A549 (cell line): ENCODE results near the gene IL17RA. TPM values are rescaled to one million over a fixed set of nuclear protein-coding genes. Genes with fewer than 3 reads are reported as not detected.

ENCODE experiments used
- ATAC-seq, 2 experiments: fragments of 200-7000 bp in 1 of 2; fragments of >200 bp in 1 of 2; cut with Nextera tagmentation in 1 of 2; cut with Tn5 transposase in 1 of 2; 3 replicates each; pipeline versions ENCODE4 v1.8.0 to v1.9.1; 2018 to 2020; ENCODE audit warnings: mild to moderate bottlenecking in 1 of 2, moderate library complexity in 1 of 2
- CTCF ChIA-PET: fragments of 300-600 bp; sonication (Branson Sonifier 250); formaldehyde crosslinking; extraction: SDS; loops from one replicate; lab custom pipeline; 2021; ENCODE audit warnings: antibody characterized with exemption, inconsistent platforms; lab: Yijun Ruan, JAX
- POLR2A ChIA-PET: fragments of 350-600 bp; formaldehyde crosslinking; extraction: SDS; loops from one replicate; lab custom pipeline; 2021; ENCODE audit warnings: antibody characterized with exemption, inconsistent platforms; lab: Yijun Ruan, JAX
- DNase-seq, 2 experiments: peaks; one replicate each; pipeline versions ENCODE4 v3.0.0 to v3.0.0-alpha.2; 2011 to 2016; ENCODE audit warnings: low read depth in 1 of 2, low spot score in 1 of 2
- FAIRE-seq: peaks from 2 replicates; lab custom pipeline; 2011; peaks lifted over from hg19 to GRCh38; lab: Jason Lieb, UNC
- H3K27ac ChIP-seq, 2 experiments: fragments of >200 bp; sonication (Bioruptor Twin); formaldehyde crosslinking; 3 replicates each; pipeline ENCODE4 v1.5.1; 2016 to 2017
- H3K4me1 ChIP-seq: fragments of >200 bp; sonication (Bioruptor Twin); formaldehyde crosslinking; 3 replicates; pipeline ENCODE4 v1.6.1; 2016
- H3K4me2 ChIP-seq: fragments of >200 bp; sonication (Bioruptor Twin); formaldehyde crosslinking; 3 replicates; pipeline ENCODE4 v1.6.1; 2016
- H3K4me3 ChIP-seq: fragments of >200 bp; sonication (Bioruptor Twin); formaldehyde crosslinking; 3 replicates; pipeline ENCODE4 v1.5.1; 2016
- H3K9me3 ChIP-seq: fragments of >200 bp; sonication (Bioruptor Twin); formaldehyde crosslinking; 3 replicates; pipeline ENCODE4 v1.6.1; 2016
- CTCF ChIP-seq: fragments of >200 bp; sonication (Bioruptor Twin); formaldehyde crosslinking; IDR thresholded peaks from 3 replicates; pipeline ENCODE4 v1.5.1; 2016
- JUNB ChIP-seq: fragments of >200 bp; sonication (Bioruptor Twin); formaldehyde crosslinking; IDR thresholded peaks from 2 replicates; pipeline ENCODE4 v1.6.1; 2016
- MYC ChIP-seq: IDR thresholded peaks from 2 replicates; pipeline ENCODE4 v1.6.1; 2012; ENCODE audit warnings: mild to moderate bottlenecking, inconsistent platforms, low read length, improper control_type of control experiment, borderline replicate concordance
- NFE2L2 ChIP-seq: fragments of 150-350 bp; conservative IDR thresholded peaks from 2 replicates; pipeline ENCODE4 v1.6.1; 2014; ENCODE audit warnings: low read length
- RAD21 ChIP-seq, 2 experiments: fragments of >200 bp in 1 of 2; sonication (Bioruptor Twin) in 1 of 2; formaldehyde crosslinking in 1 of 2; IDR thresholded peaks in 1 of 2; conservative IDR thresholded peaks in 1 of 2; 2 replicates in 1 of 2; 3 replicates in 1 of 2; pipeline ENCODE4 v1.6.1; 2012 to 2018; ENCODE audit warnings: inconsistent platforms in 1 of 2
- REST ChIP-seq: fragments of 200-600 bp; sonication (generic); IDR thresholded peaks from 2 replicates; pipeline ENCODE4 v1.6.1; 2016; ENCODE audit warnings: antibody characterized with exemption, mild to moderate bottlenecking, moderate library complexity
- RNF2 ChIP-seq: fragments of 200-600 bp; sonication (generic); IDR thresholded peaks from 2 replicates; pipeline ENCODE4 v1.6.1; 2016; ENCODE audit warnings: low read depth, mild to moderate bottlenecking, antibody characterized with exemption, moderate library complexity, borderline replicate concordance
- SMC3 ChIP-seq: fragments of >200 bp; sonication (Bioruptor Twin); formaldehyde crosslinking; IDR thresholded peaks from 3 replicates; pipeline ENCODE4 v1.6.1; 2018; ENCODE audit warnings: inconsistent platforms
- ZC3H11A ChIP-seq: fragments of 450-650 bp; IDR thresholded peaks from 2 replicates; pipeline ENCODE4 v1.6.1; 2014; ENCODE audit warnings: antibody characterized with exemption, mild to moderate bottlenecking
- WGBS: methylation state at CpG from one replicate; pipeline ENCODE4 v1.1.6; 2017; ENCODE audit errors: missing lambda C conversion rate; 5-methylcytosine and 5-hydroxymethylcytosine counted together
- polyA plus RNA-seq, 4 experiments: library from polyadenylated mRNA; depleted of rRNA in 3 of 4; stranded (reverse); fragments of >200 nt; fragmentation: RNase III in 1 of 4; extraction: RNeasy Plus Mini Kit Qiagen cat#74134 plus additional on column Dnase treatment in 1 of 4; gene quantifications; 2 replicates in 3 of 4; 3 replicates in 1 of 4; pipeline ENCODE4 v1.2.3, GENCODE V29; 2011 to 2017

IL17RA gene
- polyA plus RNA-seq, 2 of the 4 experiments (the other 2 are of a cell fraction): 4.3 to 6.4 TPM

GRCh38 chr22:17119481-17120202 lies 34.8 kb downstream of the IL17RA start:
- Histone ChIP-seq H3K4me1 (no peaks in the 10 kb centered on the region), H3K27ac (no peak overlapping the region), H3K4me2 (no peak overlapping the region), H3K9me3 (no peaks in the 10 kb centered on the region), H3K4me3 (no peak overlapping the region)
- ChIA-PET CTCF (interaction anchor here (1.0 to 2.7 kb wide), 3 partner anchors 22 to 382 kb away, joined by 3 to 10 read pairs (median 9); no protein-coding TSS in a partner anchor), POLR2A (interaction anchor here (1.4 kb wide), 1 partner anchor 52 kb away, joined by 5 read pairs; no protein-coding TSS in a partner anchor)
- WGBS: 79% methylated on average over 24 of the region's 63 CpGs
- FAIRE-seq: no peak
- DNase-seq: peak in 1 of 2 experiments; percentile 59
- peak in 1 of 2 experiments; percentile 78; a peak in 3 of 6 replicates for ATAC-seq
- TF ChIP-seq MYC (no peak), CTCF (0 out of 3 replicates have a peak, but pooled peaks have one; percentile 10), RAD21 (conservative IDR thresholded peaks at IDR 0.05 in 1 of 2, IDR thresholded peaks at IDR 0.05 in 1 of 2) (peak; percentile 21 to 32; a peak in 3 of 5 replicates), JUNB (no peak), SMC3 (0 out of 3 replicates have a peak, but pooled peaks have one; percentile 14), ZC3H11A (no peak)

DNA sequence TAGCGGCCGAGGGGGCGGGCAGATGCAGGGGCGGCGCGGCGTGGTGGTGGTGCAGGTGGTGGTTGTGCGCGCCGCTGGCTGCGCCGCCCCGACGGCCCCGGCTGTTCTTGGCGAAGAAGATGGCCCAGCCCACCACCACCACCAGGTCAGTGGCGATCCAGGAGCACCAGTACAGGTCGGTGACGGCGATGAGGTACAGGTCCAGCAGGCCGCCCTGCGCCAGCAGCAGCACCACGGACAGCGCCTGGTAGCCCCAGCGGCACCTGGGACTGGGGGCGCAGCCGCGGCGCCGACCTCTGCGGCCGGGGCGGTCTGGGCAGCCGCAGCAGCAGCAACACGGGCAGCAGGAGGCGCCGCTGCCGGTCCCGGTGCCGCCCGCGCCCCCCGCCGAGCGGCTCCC lies 35.5 kb downstream of the IL17RA start:
- DNase-seq: peak in 1 of 2 experiments; percentile 27
- POLR2A ChIA-PET: interaction anchor here (1.4 kb wide), 1 partner anchor 52 kb away, joined by 5 read pairs; no protein-coding TSS in a partner anchor
- WGBS: 80% methylated on average over 1 of the region's 45 CpGs
- TF ChIP-seq RNF2: no peak
- peak; percentile 82 for TF ChIP-seq REST
- CTCF ChIA-PET: interaction anchor here (1.0 to 2.7 kb wide), 2 partner anchors 23 to 52 kb away, joined by 3 to 10 read pairs; no protein-coding TSS in a partner anchor
- FAIRE-seq: no peak
- ATAC-seq: peak; percentile 63 to 89
- Histone ChIP-seq H3K27ac (no peak overlapping the region), H3K4me1 (no peaks in the 10 kb centered on the region), H3K4me2 (peak overlapping the region; percentile 84), H3K9me3 (no peaks in the 10 kb centered on the region), H3K4me3 (peak overlapping the region; percentile 44)

DNA sequence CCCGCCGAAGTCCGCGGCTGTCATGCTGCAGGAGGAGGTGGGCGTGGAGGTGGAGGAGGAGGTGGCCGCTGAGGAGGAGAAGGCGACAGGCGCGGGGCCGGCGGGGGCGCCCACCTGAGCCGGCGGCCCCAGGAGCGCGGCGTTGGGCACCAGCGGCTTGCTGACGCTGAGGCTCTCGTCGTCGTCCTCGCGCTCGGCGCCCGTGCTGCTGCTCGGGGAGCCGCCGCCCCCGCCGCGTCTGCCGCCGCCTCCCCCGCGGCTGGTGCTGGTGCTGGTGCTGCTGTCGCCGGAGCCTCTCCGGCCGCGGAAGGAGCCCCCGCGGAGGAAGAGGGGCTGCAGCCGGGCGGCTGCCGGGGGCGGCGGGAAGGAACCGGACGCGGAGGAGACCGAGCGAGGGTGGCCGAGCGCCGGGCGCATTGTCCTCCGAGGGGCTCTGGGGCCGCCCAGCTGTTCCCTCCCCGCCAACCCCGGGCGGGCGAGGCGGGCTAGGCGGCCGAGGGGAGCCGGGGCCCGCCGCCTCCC lies 36.0 kb downstream of the IL17RA start:
- peak overlapping the region; percentile 44 for H3K4me3 ChIP-seq
- POLR2A ChIA-PET: no interaction called here
- no peak for DNase-seq

More for the DNA sequence above, 36.0 kb downstream of the IL17RA start:
- WGBS: 4% methylated on average over 10 of the region's 70 CpGs
- Histone ChIP-seq H3K27ac (0 out of 6 replicates have a peak overlapping the region, but pooled peaks of 1 of the 2 experiments have one; percentile 37), H3K4me2 (peak overlapping the region; percentile 84), H3K4me1 (no peaks in the 10 kb centered on the region), H3K9me3 (no peaks in the 10 kb centered on the region)
- ATAC-seq: peak; percentile 30 to 37; a peak in 3 of 6 replicates
- CTCF ChIA-PET: no interaction called here
- no peak for TF ChIP-seq NFE2L2
- no peak for FAIRE-seq
